GM12873 (cell line): Measurements from ENCODE around the gene CLEC4C.
"Not testable (repeated sequence)": the region's sequence is repeated elsewhere in the genome, so short reads cannot be mapped to it uniquely, and the experiment has no call there.

Experiments
- TF ChIP-seq, protein P1 (sequence below): IDR thresholded peaks from 2 replicates; pipeline ENCODE4 v1.5.1; 2012; ENCODE audit warnings: low read depth, mild to moderate bottlenecking, moderate library complexity, low read length, control low read depth; ENCODE audit not compliant: insufficient read depth; ENCODE audit errors: missing control alignments

Gene CLEC4C

GRCh38 chr12:7747246-7747645 lies at the start of gene CLEC4C:
Gene CLEC4C, minus strand, starts transcription at chr12:7747375. Its CDS starts 27 bp downstream, at chr12:7747348.
- TF ChIP-seq, protein P1, sequence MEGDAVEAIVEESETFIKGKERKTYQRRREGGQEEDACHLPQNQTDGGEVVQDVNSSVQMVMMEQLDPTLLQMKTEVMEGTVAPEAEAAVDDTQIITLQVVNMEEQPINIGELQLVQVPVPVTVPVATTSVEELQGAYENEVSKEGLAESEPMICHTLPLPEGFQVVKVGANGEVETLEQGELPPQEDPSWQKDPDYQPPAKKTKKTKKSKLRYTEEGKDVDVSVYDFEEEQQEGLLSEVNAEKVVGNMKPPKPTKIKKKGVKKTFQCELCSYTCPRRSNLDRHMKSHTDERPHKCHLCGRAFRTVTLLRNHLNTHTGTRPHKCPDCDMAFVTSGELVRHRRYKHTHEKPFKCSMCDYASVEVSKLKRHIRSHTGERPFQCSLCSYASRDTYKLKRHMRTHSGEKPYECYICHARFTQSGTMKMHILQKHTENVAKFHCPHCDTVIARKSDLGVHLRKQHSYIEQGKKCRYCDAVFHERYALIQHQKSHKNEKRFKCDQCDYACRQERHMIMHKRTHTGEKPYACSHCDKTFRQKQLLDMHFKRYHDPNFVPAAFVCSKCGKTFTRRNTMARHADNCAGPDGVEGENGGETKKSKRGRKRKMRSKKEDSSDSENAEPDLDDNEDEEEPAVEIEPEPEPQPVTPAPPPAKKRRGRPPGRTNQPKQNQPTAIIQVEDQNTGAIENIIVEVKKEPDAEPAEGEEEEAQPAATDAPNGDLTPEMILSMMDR: no peak

- TF ChIP-seq, protein P1: no peak
Observed at GRCh38 chr12:7793211-7793610, 46.0 kb upstream of the CLEC4C start.

GRCh38 chr12:7788884-7789528 lies 41.8 kb upstream of the CLEC4C start, which contains the start of gene NANOG:
Gene NANOG, plus strand, starts transcription at chr12:7789402. Its CDS starts 213 bp downstream, at chr12:7789615.
- TF ChIP-seq, protein P1: not testable (repeated sequence)

DNA sequence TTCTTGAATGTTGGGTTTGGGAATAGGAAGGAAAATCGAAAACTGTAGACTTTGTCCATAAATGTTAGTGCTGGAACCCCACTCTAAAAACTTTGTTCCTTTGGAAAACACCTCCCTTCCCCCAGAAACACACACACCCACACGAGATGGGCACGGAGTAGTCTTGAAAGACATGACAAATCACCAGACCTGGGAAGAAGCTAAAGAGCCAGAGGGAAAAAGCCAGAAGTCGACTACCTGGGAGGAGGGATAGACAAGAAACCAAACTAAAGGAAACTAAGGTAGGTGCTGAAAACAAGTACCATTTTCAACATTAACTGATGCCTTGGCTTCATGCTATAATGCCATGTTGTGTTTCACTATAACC lies 41.1 kb upstream of the CLEC4C start:
- TF ChIP-seq, protein P1: no peak

- TF ChIP-seq, protein P1: no peak
Observed at GRCh38 chr12:7787574-7788293, 40.6 kb upstream of the CLEC4C start.

DNA sequence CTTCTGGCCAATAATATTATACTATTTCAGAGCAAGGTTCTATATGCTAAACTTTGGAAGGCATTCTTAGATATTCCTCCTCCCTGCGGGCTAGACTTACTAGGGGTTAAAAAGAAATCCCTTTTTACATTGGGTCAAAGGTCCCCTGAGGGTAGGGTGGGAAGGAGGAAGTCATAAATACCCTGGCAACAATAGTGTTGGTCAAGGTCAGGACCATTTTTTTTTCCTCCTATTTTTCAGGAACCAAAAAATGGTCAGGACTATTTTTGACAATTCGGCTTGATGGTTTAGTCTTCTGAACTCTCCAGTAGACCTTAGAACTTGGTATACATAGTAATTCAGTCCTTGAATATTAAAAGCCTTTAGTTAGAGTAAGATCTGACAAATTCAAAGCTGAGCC lies 37.5 kb upstream of the CLEC4C start:
- TF ChIP-seq, protein P1: no peak

DNA sequence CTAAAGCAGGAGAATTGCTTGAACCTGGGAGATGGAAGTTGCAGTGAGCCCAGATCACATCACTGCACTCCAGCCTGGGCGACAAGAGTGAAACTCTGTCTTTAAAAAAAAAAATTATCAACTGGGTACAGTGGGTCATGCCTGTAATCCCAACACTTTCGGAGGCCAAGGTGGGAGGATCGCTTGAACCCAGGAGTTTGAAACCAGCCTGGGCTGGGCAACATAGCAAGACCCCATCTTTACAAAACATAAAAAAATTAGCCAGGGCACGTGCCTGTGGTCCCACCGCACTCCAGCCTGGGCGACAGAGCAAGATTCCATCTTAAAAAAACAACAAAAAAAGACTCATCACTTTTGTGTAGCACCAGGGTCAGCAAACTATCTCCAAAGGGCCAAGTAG lies 34.9 kb upstream of the CLEC4C start:
- TF ChIP-seq, protein P1: no peak
